ENCODE results near the gene GSN.

DNA sequence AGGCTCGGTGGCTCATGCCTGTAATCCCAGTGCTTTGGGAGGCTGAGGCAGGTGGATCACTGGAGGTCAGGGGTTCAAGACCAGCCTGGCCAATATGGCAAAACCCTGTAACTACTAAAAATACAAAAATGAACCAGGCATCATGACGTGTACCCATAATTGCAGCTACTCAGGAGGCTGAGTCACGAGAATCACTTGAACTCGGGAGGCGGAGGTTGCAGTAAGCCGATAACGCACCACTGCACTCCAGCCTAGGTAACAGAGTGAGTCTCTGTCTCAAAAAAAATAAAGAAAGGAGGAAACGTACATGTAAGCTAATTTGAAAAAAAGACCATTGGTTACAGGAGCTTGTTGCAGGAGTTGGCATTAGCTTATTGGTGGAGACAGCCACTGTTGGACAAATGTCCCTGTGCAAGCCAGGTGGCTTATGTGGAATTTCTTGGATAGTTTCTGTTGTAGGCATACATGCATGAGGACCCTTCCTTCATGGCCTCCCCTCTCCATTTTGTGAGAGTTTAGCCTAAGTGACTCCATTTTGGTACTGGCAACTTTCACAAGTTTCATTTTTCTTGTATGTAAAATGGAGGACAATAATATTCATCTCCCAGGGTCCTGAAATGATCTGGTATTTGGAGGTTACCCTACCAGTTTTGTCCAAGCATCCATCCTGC is 49.5 kb upstream of the GSN start:
- TF ChIP-seq CEBPB (IDR thresholded peaks at IDR 0.05; ENCODE audit: low read depth, low read length), result no peak
- TF ChIP-seq, protein P1, sequence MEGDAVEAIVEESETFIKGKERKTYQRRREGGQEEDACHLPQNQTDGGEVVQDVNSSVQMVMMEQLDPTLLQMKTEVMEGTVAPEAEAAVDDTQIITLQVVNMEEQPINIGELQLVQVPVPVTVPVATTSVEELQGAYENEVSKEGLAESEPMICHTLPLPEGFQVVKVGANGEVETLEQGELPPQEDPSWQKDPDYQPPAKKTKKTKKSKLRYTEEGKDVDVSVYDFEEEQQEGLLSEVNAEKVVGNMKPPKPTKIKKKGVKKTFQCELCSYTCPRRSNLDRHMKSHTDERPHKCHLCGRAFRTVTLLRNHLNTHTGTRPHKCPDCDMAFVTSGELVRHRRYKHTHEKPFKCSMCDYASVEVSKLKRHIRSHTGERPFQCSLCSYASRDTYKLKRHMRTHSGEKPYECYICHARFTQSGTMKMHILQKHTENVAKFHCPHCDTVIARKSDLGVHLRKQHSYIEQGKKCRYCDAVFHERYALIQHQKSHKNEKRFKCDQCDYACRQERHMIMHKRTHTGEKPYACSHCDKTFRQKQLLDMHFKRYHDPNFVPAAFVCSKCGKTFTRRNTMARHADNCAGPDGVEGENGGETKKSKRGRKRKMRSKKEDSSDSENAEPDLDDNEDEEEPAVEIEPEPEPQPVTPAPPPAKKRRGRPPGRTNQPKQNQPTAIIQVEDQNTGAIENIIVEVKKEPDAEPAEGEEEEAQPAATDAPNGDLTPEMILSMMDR (IDR thresholded peaks at IDR 0.05; ENCODE audit: control extremely low read depth in 1 of 3, insufficient read depth in 1 of 3, low read depth in 1 of 3, low read length in 3 of 3), result no peak
- no peak for TF ChIP-seq RXRA (IDR thresholded peaks at IDR 0.05; ENCODE audit: insufficient read depth, low read depth, low read length)
- TF ChIP-seq, protein P2, sequence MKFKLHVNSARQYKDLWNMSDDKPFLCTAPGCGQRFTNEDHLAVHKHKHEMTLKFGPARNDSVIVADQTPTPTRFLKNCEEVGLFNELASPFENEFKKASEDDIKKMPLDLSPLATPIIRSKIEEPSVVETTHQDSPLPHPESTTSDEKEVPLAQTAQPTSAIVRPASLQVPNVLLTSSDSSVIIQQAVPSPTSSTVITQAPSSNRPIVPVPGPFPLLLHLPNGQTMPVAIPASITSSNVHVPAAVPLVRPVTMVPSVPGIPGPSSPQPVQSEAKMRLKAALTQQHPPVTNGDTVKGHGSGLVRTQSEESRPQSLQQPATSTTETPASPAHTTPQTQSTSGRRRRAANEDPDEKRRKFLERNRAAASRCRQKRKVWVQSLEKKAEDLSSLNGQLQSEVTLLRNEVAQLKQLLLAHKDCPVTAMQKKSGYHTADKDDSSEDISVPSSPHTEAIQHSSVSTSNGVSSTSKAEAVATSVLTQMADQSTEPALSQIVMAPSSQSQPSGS (IDR thresholded peaks at IDR 0.05; ENCODE audit: low read length), result no peak
- TF ChIP-seq POLR2AphosphoS5 (IDR thresholded peaks at IDR 0.05; ENCODE audit: low read depth, low read length), result no peak
- TF ChIP-seq BCL11A (IDR thresholded peaks at IDR 0.05; ENCODE audit: low read depth in 2 of 2, low read length in 2 of 2), result no peak
- TF ChIP-seq, protein P3, sequence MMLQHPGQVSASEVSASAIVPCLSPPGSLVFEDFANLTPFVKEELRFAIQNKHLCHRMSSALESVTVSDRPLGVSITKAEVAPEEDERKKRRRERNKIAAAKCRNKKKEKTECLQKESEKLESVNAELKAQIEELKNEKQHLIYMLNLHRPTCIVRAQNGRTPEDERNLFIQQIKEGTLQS (IDR thresholded peaks at IDR 0.05; ENCODE audit: insufficient read depth, low read depth, low read length), result no peak
- TF ChIP-seq, protein P4, sequence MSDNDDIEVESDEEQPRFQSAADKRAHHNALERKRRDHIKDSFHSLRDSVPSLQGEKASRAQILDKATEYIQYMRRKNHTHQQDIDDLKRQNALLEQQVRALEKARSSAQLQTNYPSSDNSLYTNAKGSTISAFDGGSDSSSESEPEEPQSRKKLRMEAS (IDR thresholded peaks at IDR 0.05), result no peak
- no peak for TF ChIP-seq ZNF274 (IDR thresholded peaks at IDR 0.05; ENCODE audit: borderline replicate concordance, extremely low read depth, low read length)
- no peak for TF ChIP-seq POLR2A (IDR thresholded peaks at IDR 0.05; ENCODE audit: control extremely low read depth in 1 of 2, low read depth in 2 of 2, low read length in 2 of 2)
- no peak for TF ChIP-seq TCF12 (IDR thresholded peaks at IDR 0.05; ENCODE audit: low read depth, low read length)
- no peak for TF ChIP-seq EZH2 (IDR thresholded peaks at IDR 0.05; ENCODE audit: low read depth, low read length, severe bottlenecking)
- TF ChIP-seq MAFK (IDR thresholded peaks at IDR 0.05; ENCODE audit: low read depth, low read length), result no peak

Measured in H1 (cell line).